ENCODE results near the gene APOO. TPM values are rescaled to one million over a fixed set of nuclear protein-coding genes. Genes with fewer than 3 reads are reported as not detected.
A peak's percentile ranks its signal among the peaks of the same experiment; 100 is the strongest.

Gene APOO
- total RNA-seq, 1 donor from 2014 or later, result 34.6 TPM

GRCh38 chrX:23884427-23885024, 23.2 kb downstream of the APOO start:
- Mint-ChIP-seq H3K36me3 (ENCODE audit: low read depth, unreplicated experiment) (no peaks in the 10 kb centered on the region), H3K27ac (ENCODE audit: unreplicated experiment) (peak overlapping the region; percentile 78), H3K4me1 (ENCODE audit: low read depth, unreplicated experiment) (peaks cover 18% of the 10 kb centered on the region), H3K4me3 (ENCODE audit: unreplicated experiment) (no peak overlapping the region), H3K27me3 (ENCODE audit: low read depth, unreplicated experiment) (no peaks in the 10 kb centered on the region), H3K9me3 (ENCODE audit: unreplicated experiment) (no peaks in the 10 kb centered on the region)
- no peaks in the 10 kb centered on the region for H4K20me1 ChIP-seq (ENCODE audit: insufficient read depth, low read length)
- peak overlapping the region; percentile 80 for H3K4me2 ChIP-seq (ENCODE audit: low read length)
- no peaks in the 10 kb centered on the region for H3K9me3 ChIP-seq (ENCODE audit: insufficient read depth, low read depth, low read length)
- peak overlapping the region; percentile 74 for H3K9ac ChIP-seq (ENCODE audit: low read length)
- peaks cover 17% of the 10 kb centered on the region for H3K4me1 ChIP-seq (ENCODE audit: insufficient read depth, low read length)
- DNase-seq (ENCODE audit: low read depth), result no peak
- no peak overlapping the region for H2AFZ ChIP-seq (ENCODE audit: low read depth, low read length)
- H3K79me2 ChIP-seq (ENCODE audit: insufficient read depth, low read length), result no peaks in the 10 kb centered on the region
- H3K27me3 ChIP-seq (ENCODE audit: insufficient read depth, low read length), result no peaks in the 10 kb centered on the region
- peak; percentile 20 for FAIRE-seq
- H3K36me3 ChIP-seq (ENCODE audit: insufficient read depth, low read length), result no peaks in the 10 kb centered on the region
- peak overlapping the region; percentile 89 for H3K27ac ChIP-seq (ENCODE audit: low read depth, low read length)
- TF ChIP-seq CTCF (IDR thresholded peaks at IDR 0.05; ENCODE audit: insufficient read depth, low read depth, low read length) (no peak), EZH2 (IDR thresholded peaks at IDR 0.05; ENCODE audit: insufficient read depth, low read length) (no peak)
- H3K4me3 ChIP-seq (ENCODE audit: insufficient read depth, low read depth, low read length), result no peak overlapping the region

DNA sequence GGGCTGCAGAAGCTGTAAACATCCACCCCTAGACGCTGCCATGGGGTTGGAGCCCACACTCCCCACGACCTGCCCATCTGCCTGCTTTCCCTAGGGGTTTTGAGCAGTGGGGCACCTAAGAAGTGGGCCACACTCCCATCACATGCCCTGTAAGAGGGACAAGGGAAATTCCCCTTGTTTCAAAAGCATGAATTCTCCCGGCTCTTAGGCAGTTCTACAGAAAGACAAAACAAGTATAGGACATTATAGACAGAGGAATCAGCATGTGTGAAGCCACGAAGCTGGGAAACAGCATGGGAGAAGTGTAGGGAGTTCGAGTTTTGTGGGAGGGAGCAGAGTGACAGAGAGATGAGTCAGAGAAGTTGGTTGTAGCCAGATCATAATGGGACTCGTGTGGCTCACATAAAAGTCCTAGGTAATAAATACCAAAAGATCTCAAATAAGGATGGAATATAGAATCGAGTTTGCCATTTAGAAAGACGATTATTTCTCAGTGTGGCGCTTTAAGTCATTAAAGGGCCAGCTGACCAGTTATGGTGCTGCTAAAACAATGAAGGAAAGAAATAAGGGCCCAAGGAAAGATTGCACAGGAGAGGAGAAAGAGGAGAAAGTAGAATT, 23.9 kb downstream of the APOO start:
- Mint-ChIP-seq H3K27me3 (ENCODE audit: low read depth, unreplicated experiment) (no peaks in the 10 kb centered on the region), H3K27ac (ENCODE audit: unreplicated experiment) (peak overlapping the region; percentile 95), H3K4me1 (ENCODE audit: low read depth, unreplicated experiment) (peaks cover 18% of the 10 kb centered on the region), H3K4me3 (ENCODE audit: unreplicated experiment) (no peak overlapping the region), H3K36me3 (ENCODE audit: low read depth, unreplicated experiment) (no peaks in the 10 kb centered on the region), H3K9me3 (ENCODE audit: unreplicated experiment) (no peaks in the 10 kb centered on the region)
- peak; percentile 96 for FAIRE-seq
- Histone ChIP-seq H3K36me3 (ENCODE audit: insufficient read depth, low read length) (no peaks in the 10 kb centered on the region), H2AFZ (ENCODE audit: low read depth, low read length) (peak overlapping the region; percentile 23), H3K79me2 (ENCODE audit: insufficient read depth, low read length) (no peaks in the 10 kb centered on the region), H3K9ac (ENCODE audit: low read length) (peak overlapping the region; percentile 74), H4K20me1 (ENCODE audit: insufficient read depth, low read length) (no peaks in the 10 kb centered on the region), H3K4me1 (ENCODE audit: insufficient read depth, low read length) (peaks cover 17% of the 10 kb centered on the region), H3K4me2 (ENCODE audit: low read length) (peak overlapping the region; percentile 80), H3K9me3 (ENCODE audit: insufficient read depth, low read depth, low read length) (no peaks in the 10 kb centered on the region), H3K27ac (ENCODE audit: low read depth, low read length) (peak overlapping the region; percentile 89), H3K27me3 (ENCODE audit: insufficient read depth, low read length) (no peaks in the 10 kb centered on the region), H3K4me3 (ENCODE audit: insufficient read depth, low read depth, low read length) (no peak overlapping the region)
- DNase-seq (ENCODE audit: low read depth), result peak; percentile 77
- TF ChIP-seq CTCF (IDR thresholded peaks at IDR 0.05; ENCODE audit: insufficient read depth, low read depth, low read length) (no peak), EZH2 (IDR thresholded peaks at IDR 0.05; ENCODE audit: insufficient read depth, low read length) (no peak)
